Liver (tissue), 9 donors: Measurements from ENCODE around the gene WASF2. TPM values are rescaled to one million over a fixed set of nuclear protein-coding genes. Genes with fewer than 3 reads are reported as not detected.

Experiments used
- DNase-seq: peaks from one replicate; pipeline ENCODE4 v3.0.0-alpha.2; 2017; ENCODE audit warnings: low spot score
- H3K27ac ChIP-seq, 2 donors: one replicate each; pipeline ENCODE4 v1.7.0; 2013; ENCODE audit warnings: inconsistent platforms in 2 of 2, low read length in 2 of 2, control low read depth in 1 of 2, low read depth in 1 of 2, mild to moderate bottlenecking in 1 of 2
- H3K27me3 ChIP-seq, 4 donors: one replicate each; pipeline versions ENCODE4 v1.6.1 to v1.7.0; 2013; ENCODE audit warnings: low read length in 3 of 4, inconsistent platforms in 1 of 4, mild to moderate bottlenecking in 1 of 4, moderate library complexity in 1 of 4; ENCODE audit not compliant: control insufficient read depth in 4 of 4, insufficient read depth in 4 of 4
- H3K36me3 ChIP-seq, 4 donors: one replicate each; pipeline versions ENCODE4 v1.6.1 to v1.7.0; 2013; ENCODE audit warnings: low read length in 3 of 4, mild to moderate bottlenecking in 3 of 4, low read depth in 1 of 4, moderate library complexity in 1 of 4; ENCODE audit not compliant: control insufficient read depth in 4 of 4, insufficient read depth in 3 of 4
- H3K4me1 ChIP-seq, 4 donors: one replicate each; pipeline versions ENCODE4 v1.6.1 to v1.7.0; 2013; ENCODE audit warnings: low read length in 3 of 4, mild to moderate bottlenecking in 3 of 4, moderate library complexity in 1 of 4; ENCODE audit not compliant: control insufficient read depth in 4 of 4, insufficient read depth in 4 of 4
- H3K4me3 ChIP-seq, 3 donors: one replicate each; pipeline versions ENCODE4 v1.6.1 to v1.7.0; 2013; ENCODE audit warnings: low read length in 3 of 3, control low read depth in 1 of 3, low read depth in 1 of 3, mild to moderate bottlenecking in 1 of 3
- H3K9ac ChIP-seq, 2 donors: one replicate each; pipeline ENCODE4 v1.7.0; 2013; ENCODE audit warnings: low read length in 2 of 2, mild to moderate bottlenecking in 2 of 2, moderate library complexity in 2 of 2, control low read depth in 1 of 2, low read depth in 1 of 2
- H3K9me3 ChIP-seq, 4 donors: one replicate each; pipeline versions ENCODE4 v1.6.1 to v1.7.0; 2013; ENCODE audit warnings: low read length in 3 of 4; ENCODE audit not compliant: control insufficient read depth in 4 of 4
- EGR1 ChIP-seq, 2 donors: IDR thresholded peaks; 2 replicates each; pipeline ENCODE4 v1.6.1; 2016 to 2018; ENCODE audit warnings: antibody characterized with exemption in 2 of 2, low read depth in 2 of 2
- FOXA2 ChIP-seq: IDR thresholded peaks from 2 replicates; pipeline ENCODE4 v1.6.1; 2016; ENCODE audit warnings: antibody characterized with exemption
- HNF4A ChIP-seq, 2 donors: conservative IDR thresholded peaks; 2 replicates each; pipeline ENCODE4 v1.6.1; 2016; ENCODE audit warnings: antibody characterized with exemption in 2 of 2, mild to moderate bottlenecking in 2 of 2
- HNF4G ChIP-seq: IDR thresholded peaks from 2 replicates; pipeline ENCODE4 v1.6.1; 2016; ENCODE audit warnings: antibody characterized with exemption
- NR2F2 ChIP-seq: IDR thresholded peaks from 2 replicates; pipeline ENCODE4 v1.6.1; 2016; ENCODE audit warnings: antibody characterized with exemption
- RAD21 ChIP-seq, 2 donors: IDR thresholded peaks; 2 replicates each; pipeline ENCODE4 v1.6.1; 2016; ENCODE audit warnings: antibody characterized with exemption in 2 of 2, mild to moderate bottlenecking in 2 of 2
- SP1 ChIP-seq: IDR thresholded peaks from 2 replicates; pipeline ENCODE4 v1.6.1; 2018; ENCODE audit warnings: antibody characterized with exemption, mild to moderate bottlenecking
- YY1 ChIP-seq: IDR thresholded peaks from 2 replicates; pipeline ENCODE4 v1.6.1; 2016; ENCODE audit warnings: antibody characterized with exemption, mild to moderate bottlenecking
- WGBS: extraction: QIAGEN DNeasy Blood & Tissue Kit; methylation state at CpG from one replicate; pipeline ENCODE4 v1.1.7; 2013; 5-methylcytosine and 5-hydroxymethylcytosine counted together
- polyA plus RNA-seq, 2 donors: library from polyadenylated mRNA; stranded (reverse) in 1 of 2; unstranded in 1 of 2; fragments of 200-250 nt in 1 of 2; fragments of >200 nt in 1 of 2; fragmentation: Nextera tagmentation in 1 of 2; extraction: Ambion mirVana in 1 of 2; gene quantifications; one replicate each; pipeline versions ENCODE4 v1.2.1 to v1.2.3, GENCODE V29; 2013 to 2015
- total RNA-seq, 2 donors: library from RNA; depleted of rRNA; stranded (reverse); fragments of >200 nt; gene quantifications; one replicate each; pipeline ENCODE4 v1.2.3, GENCODE V29; 2014
- TF ChIP-seq, protein P1 (sequence below): IDR thresholded peaks from 2 replicates; pipeline ENCODE4 v1.6.1; 2016; ENCODE audit warnings: antibody characterized with exemption, mild to moderate bottlenecking
- TF ChIP-seq, protein P2 (sequence below): IDR thresholded peaks from 2 replicates; pipeline ENCODE4 v1.6.1; 2016; ENCODE audit warnings: antibody characterized with exemption
- TF ChIP-seq, protein P3 (sequence below): IDR thresholded peaks from 2 replicates; pipeline ENCODE4 v1.6.1; 2016; ENCODE audit warnings: antibody characterized with exemption
- TF ChIP-seq, protein P4 (sequence below): IDR thresholded peaks from 2 replicates; pipeline ENCODE4 v1.6.1; 2016; ENCODE audit warnings: antibody characterized with exemption
- TF ChIP-seq, protein P5 (sequence below): fragments of 150-350 bp; IDR thresholded peaks from 2 replicates; pipeline ENCODE4 v1.5.1; 2017; ENCODE audit warnings: improper control_type of control experiment, low read depth, low read length; ENCODE audit not compliant: missing input control
- donor health status: healthy.
- donor health status: healthy.
- donor health status: healthy.
- donor health status: healthy.
- donor health status: healthy.

The WASF2 gene
- total and polyA plus RNA-seq, 4 donors, result 11.6 to 37.7 (median 18.7) TPM

DNA sequence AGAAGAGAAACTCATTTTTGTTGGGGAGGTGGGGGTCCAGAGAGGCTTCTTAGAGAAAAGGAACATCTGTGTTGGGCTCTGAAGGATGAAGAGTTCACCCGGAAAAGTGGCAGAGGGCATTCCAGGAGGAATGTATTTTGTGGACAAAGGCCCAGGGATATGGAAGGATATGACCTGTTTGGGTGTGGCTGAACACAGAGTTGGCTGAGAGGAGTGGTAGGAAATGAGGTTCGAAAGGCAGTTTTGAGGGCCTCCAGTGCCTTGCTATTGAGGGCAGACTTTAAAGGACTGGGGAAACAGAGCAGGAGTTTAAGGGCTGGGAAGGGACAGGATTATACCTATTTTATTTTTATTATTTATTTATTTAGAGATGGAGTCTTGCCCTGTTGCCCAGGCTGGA lies 27.3 kb upstream of the WASF2 start:
- H3K9ac ChIP-seq, result no peak overlapping the region
- no peak overlapping the region for H3K27ac ChIP-seq
- no peak for TF ChIP-seq EGR1 (IDR thresholded peaks at IDR 0.05; ENCODE audit: low read depth in 2 of 2)
- no peak for TF ChIP-seq HNF4G
- TF ChIP-seq HNF4A (conservative IDR thresholded peaks at IDR 0.05), result no peak
- no peak for TF ChIP-seq FOXA2
- TF ChIP-seq NR2F2, result no peak
- TF ChIP-seq SP1, result no peak
- TF ChIP-seq, protein P1, sequence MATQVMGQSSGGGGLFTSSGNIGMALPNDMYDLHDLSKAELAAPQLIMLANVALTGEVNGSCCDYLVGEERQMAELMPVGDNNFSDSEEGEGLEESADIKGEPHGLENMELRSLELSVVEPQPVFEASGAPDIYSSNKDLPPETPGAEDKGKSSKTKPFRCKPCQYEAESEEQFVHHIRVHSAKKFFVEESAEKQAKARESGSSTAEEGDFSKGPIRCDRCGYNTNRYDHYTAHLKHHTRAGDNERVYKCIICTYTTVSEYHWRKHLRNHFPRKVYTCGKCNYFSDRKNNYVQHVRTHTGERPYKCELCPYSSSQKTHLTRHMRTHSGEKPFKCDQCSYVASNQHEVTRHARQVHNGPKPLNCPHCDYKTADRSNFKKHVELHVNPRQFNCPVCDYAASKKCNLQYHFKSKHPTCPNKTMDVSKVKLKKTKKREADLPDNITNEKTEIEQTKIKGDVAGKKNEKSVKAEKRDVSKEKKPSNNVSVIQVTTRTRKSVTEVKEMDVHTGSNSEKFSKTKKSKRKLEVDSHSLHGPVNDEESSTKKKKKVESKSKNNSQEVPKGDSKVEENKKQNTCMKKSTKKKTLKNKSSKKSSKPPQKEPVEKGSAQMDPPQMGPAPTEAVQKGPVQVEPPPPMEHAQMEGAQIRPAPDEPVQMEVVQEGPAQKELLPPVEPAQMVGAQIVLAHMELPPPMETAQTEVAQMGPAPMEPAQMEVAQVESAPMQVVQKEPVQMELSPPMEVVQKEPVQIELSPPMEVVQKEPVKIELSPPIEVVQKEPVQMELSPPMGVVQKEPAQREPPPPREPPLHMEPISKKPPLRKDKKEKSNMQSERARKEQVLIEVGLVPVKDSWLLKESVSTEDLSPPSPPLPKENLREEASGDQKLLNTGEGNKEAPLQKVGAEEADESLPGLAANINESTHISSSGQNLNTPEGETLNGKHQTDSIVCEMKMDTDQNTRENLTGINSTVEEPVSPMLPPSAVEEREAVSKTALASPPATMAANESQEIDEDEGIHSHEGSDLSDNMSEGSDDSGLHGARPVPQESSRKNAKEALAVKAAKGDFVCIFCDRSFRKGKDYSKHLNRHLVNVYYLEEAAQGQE, result no peak
- no peak for TF ChIP-seq YY1
- TF ChIP-seq, protein P2, sequence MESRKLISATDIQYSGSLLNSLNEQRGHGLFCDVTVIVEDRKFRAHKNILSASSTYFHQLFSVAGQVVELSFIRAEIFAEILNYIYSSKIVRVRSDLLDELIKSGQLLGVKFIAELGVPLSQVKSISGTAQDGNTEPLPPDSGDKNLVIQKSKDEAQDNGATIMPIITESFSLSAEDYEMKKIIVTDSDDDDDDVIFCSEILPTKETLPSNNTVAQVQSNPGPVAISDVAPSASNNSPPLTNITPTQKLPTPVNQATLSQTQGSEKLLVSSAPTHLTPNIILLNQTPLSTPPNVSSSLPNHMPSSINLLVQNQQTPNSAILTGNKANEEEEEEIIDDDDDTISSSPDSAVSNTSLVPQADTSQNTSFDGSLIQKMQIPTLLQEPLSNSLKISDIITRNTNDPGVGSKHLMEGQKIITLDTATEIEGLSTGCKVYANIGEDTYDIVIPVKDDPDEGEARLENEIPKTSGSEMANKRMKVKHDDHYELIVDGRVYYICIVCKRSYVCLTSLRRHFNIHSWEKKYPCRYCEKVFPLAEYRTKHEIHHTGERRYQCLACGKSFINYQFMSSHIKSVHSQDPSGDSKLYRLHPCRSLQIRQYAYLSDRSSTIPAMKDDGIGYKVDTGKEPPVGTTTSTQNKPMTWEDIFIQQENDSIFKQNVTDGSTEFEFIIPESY, result no peak
- TF ChIP-seq, protein P3, sequence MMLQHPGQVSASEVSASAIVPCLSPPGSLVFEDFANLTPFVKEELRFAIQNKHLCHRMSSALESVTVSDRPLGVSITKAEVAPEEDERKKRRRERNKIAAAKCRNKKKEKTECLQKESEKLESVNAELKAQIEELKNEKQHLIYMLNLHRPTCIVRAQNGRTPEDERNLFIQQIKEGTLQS, result no peak

DNA sequence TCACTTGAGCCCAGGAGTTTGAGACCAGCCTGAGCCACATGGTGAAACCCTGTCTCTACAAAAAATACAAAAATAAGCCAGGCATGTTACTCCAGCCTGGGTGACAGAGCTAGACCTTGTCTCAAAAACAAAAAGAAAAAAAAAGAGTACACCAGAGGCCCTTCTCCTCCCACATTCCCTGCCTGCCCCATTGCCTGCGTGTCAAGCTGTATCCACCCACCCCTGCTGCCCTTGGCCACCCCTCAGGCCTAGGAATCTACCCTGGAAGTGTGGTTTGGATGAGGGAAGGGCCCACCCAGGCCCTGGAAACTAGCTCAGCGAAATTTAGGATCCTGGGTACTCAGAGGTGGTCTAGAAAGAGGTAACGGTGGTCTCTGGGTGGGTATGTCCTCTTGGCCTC lies 25.7 kb upstream of the WASF2 start:
- Histone ChIP-seq H3K9ac (no peak overlapping the region), H3K27ac (no peak overlapping the region), H3K9me3 (no peaks in the 10 kb centered on the region), H3K36me3 (no peaks in the 10 kb centered on the region), H3K4me3 (no peak overlapping the region), H3K4me1 (peaks cover 2 to 15% (median 8%) of the 10 kb centered on the region in 4 donors), H3K27me3 (no peaks in the 10 kb centered on the region)
- WGBS, result 93% methylated on average over 3 of the region's 3 CpGs
- TF ChIP-seq, protein P4, sequence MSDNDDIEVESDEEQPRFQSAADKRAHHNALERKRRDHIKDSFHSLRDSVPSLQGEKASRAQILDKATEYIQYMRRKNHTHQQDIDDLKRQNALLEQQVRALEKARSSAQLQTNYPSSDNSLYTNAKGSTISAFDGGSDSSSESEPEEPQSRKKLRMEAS, result no peak
- no peak for TF ChIP-seq RAD21 (IDR thresholded peaks at IDR 0.05)
- TF ChIP-seq, protein P5, sequence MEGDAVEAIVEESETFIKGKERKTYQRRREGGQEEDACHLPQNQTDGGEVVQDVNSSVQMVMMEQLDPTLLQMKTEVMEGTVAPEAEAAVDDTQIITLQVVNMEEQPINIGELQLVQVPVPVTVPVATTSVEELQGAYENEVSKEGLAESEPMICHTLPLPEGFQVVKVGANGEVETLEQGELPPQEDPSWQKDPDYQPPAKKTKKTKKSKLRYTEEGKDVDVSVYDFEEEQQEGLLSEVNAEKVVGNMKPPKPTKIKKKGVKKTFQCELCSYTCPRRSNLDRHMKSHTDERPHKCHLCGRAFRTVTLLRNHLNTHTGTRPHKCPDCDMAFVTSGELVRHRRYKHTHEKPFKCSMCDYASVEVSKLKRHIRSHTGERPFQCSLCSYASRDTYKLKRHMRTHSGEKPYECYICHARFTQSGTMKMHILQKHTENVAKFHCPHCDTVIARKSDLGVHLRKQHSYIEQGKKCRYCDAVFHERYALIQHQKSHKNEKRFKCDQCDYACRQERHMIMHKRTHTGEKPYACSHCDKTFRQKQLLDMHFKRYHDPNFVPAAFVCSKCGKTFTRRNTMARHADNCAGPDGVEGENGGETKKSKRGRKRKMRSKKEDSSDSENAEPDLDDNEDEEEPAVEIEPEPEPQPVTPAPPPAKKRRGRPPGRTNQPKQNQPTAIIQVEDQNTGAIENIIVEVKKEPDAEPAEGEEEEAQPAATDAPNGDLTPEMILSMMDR, result no peak
- no peak for DNase-seq

More for the DNA sequence above, 27.3 kb upstream of the WASF2 start:
- WGBS, result 82% methylated on average over 2 of the region's 2 CpGs
- Histone ChIP-seq H3K4me3 (no peak overlapping the region), H3K27me3 (no peaks in the 10 kb centered on the region), H3K9me3 (no peaks in the 10 kb centered on the region), H3K36me3 (no peaks in the 10 kb centered on the region), H3K4me1 (peaks cover 2 to 18% (median 11%) of the 10 kb centered on the region in 4 donors)
- no peak for DNase-seq
